ENCODE data around the gene BICRA. TPM values are rescaled to one million over a fixed set of nuclear protein-coding genes. Genes with fewer than 3 reads are reported as not detected.
"Not testable (repeated sequence)": the region's sequence is repeated elsewhere in the genome, so short reads cannot be mapped to it uniquely, and the experiment has no call there.

BICRA gene
- total RNA-seq, 5 donors from 2014 or later (not counting 1 experiment from before 2014, with no cell fraction given) = 31.9 to 39.3 (median 35.1) TPM

DNA sequence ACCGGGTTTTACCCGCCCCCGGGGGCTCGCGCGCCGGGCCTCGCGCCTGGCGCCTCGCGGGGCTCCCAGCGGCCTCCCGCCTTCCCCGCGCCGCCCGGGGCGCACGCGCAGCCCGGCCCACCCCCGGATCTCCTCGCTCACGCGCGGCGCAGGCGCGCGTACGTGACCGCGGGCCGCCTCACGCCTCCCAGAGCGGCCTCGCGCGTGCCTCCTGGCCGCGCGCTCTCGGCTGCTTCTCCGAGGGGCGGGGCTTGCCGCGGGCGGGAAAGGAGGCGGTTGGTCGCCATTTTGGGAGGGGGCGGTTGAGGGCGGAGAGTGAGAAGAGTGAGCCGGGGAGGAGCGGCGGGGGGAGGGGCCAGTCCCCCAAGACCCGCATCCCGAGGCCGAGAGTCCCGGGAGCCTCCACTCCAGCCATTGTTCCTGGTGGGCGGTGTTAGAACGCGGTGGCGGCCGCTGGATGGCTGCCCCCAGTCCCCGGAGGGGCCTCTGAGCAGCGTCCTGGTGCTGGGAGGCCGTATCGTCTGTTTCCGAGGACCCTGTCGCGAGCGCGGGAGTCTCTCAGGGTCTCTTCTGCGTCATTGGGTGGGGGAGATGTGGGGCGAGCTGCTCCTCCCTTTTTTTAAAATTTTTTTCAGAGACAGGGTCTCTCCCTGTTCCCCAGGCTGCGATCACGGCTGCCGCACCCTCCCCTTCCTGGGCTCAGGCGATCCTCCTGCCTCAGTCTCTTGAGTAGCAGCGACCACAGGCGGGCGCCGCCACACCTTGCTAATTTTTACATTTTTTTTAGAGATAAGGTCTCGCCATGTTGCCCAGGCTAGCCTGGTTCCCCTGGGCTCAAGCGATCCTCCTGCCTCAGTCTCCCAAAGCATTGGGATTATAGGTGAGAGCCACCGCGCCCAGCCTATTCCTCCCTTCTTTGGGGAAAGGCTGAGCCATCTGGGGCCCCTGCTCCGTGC is 35.6 kb upstream of the BICRA start, which contains the start of gene ZNF541:
Gene ZNF541 (minus strand): TSS at position 78 of the 956 bp plus-strand sequence. CDS start 17,292 bp downstream, outside the sequence.
- no peaks in the 10 kb centered on the region for H3K36me3 ChIP-seq (ENCODE audit: control insufficient read depth in 2 of 2, extremely low read depth in 1 of 2, insufficient read depth in 1 of 2, low read length in 1 of 2)
- H3K36me3 Mint-ChIP-seq = no peaks in the 10 kb centered on the region
- peak within 1 kb of the TSS; percentile 55 to 66 for H3K27ac Mint-ChIP-seq
- POLR2A ChIA-PET = no interaction called here
- no peaks in the 10 kb centered on the region for H3K9me3 ChIP-seq
- peaks cover 35 to 45% (median 38%) of the 10 kb centered on the region in 3 donors for H3K4me1 Mint-ChIP-seq
- no peaks in the 10 kb centered on the region for H3K27me3 Mint-ChIP-seq
- peak within 1 kb of the TSS; percentile 44 to 59 for H3K4me3 ChIP-seq (ENCODE audit: control insufficient read depth in 1 of 2, extremely low read depth in 1 of 2, low read length in 1 of 2)
- CTCF ChIA-PET = no interaction called here
- H3K4me3 Mint-ChIP-seq = peak within 1 kb of the TSS; percentile 68 to 74 (median 72)
- H3K27ac ChIP-seq (ENCODE audit: low read length) = peak within 1 kb of the TSS; percentile 40
- H3K27me3 ChIP-seq (replicated peaks in 1 of 2; ENCODE audit: control insufficient read depth in 2 of 2, extremely low read depth in 1 of 2, insufficient read depth in 2 of 2, low read length in 1 of 2) = no peaks in the 10 kb centered on the region
- peaks cover 13 to 40% of the 10 kb centered on the region in 2 experiments for H3K4me1 ChIP-seq (ENCODE audit: control insufficient read depth in 1 of 2, extremely low read depth in 1 of 2, insufficient read depth in 2 of 2, low read length in 2 of 2)
- WGBS (ENCODE audit: insufficient coverage) = 16% methylated on average over 66 of the region's 89 CpGs
- no peaks in the 10 kb centered on the region for H3K9me3 Mint-ChIP-seq
- DNase-seq (peak; percentile 72 to 93 (median 85)), ATAC-seq (replicated peaks in 1 of 4) (peak; percentile 85 to 90 (median 86))

DNA sequence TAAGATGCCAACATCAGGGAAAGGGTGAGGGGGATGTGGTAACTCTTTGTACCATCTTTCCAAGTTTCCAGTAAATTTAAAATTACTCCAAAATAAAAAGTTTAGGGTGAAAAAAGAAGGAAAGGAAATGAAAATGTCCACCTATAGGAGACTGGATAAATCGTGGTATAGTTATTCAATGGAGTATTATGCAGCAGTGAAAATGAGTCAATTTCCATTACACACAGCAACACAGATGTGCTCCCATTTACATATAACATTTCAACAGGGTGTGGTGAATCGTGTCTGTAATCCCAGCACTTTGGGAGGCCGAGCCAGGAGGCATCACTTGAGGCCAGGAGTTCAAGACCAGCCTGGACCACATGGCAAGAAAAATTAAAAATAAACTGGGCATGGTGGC is 28.5 kb upstream of the BICRA start:
- Mint-ChIP-seq H3K27me3 (no peaks in the 10 kb centered on the region), H3K27ac (peak overlapping the region; percentile 44 to 71), H3K9me3 (no peaks in the 10 kb centered on the region), H3K4me3 (no peak overlapping the region), H3K4me1 (peaks cover 55 to 65% (median 61%) of the 10 kb centered on the region in 3 donors), H3K36me3 (no peaks in the 10 kb centered on the region)
- H3K4me3 ChIP-seq (ENCODE audit: control insufficient read depth in 1 of 2, extremely low read depth in 1 of 2, low read length in 1 of 2) = no peak overlapping the region
- WGBS (ENCODE audit: insufficient coverage) = 78% methylated on average over 1 of the region's 3 CpGs
- no peaks in the 10 kb centered on the region for H3K9me3 ChIP-seq
- no peak overlapping the region for H3K27ac ChIP-seq (ENCODE audit: low read length)
- ChIA-PET CTCF (no interaction called here), POLR2A (no interaction called here)
- H3K36me3 ChIP-seq (ENCODE audit: control insufficient read depth in 2 of 2, extremely low read depth in 1 of 2, insufficient read depth in 1 of 2, low read length in 1 of 2) = no peaks in the 10 kb centered on the region
- peaks cover 0 to 3% of the 10 kb centered on the region in 2 experiments for H3K27me3 ChIP-seq (replicated peaks in 1 of 2; ENCODE audit: control insufficient read depth in 2 of 2, extremely low read depth in 1 of 2, insufficient read depth in 2 of 2, low read length in 1 of 2)
- no peak for ATAC-seq (replicated peaks in 1 of 4)
- DNase-seq = no peak
- H3K4me1 ChIP-seq (ENCODE audit: control insufficient read depth in 1 of 2, extremely low read depth in 1 of 2, insufficient read depth in 2 of 2, low read length in 2 of 2) = peaks cover 26 to 60% of the 10 kb centered on the region in 2 experiments

DNA sequence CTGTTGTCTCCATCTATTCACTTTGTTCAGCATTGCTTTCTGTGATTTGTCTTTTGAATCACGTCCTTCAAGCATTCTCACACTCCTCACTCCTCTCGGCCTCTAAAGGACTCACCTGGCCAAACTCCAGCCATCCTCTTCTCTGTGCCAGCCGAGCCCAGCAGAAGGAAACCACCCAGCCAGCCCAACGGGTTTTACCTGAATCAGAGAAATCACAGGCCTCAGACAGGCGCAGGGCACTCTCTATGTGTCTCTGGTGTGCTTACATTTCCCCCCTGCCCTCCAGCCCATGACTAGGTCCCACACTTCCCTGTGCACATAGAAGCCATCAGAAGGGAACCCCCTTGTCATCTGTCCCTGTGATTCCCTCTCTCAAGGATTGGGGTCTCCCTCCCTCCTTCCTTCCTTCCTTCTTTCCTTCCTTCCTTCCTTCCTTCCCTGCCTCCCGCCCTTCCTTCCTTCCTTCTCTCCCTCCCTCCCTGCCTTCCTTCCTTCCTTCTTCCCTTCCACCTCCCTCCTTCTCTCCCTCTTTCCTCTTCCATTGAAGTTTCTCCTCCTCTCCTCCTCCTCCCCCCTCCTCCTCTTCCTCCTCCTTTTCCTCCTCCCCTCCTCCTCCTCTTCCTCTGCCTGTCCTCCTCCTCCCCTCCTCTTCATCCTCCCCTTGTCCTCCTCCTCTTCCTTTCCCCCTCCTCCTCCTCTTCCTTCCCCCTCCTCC is 27.2 kb upstream of the BICRA start:
- Histone ChIP-seq H3K36me3 (ENCODE audit: control insufficient read depth in 2 of 2, extremely low read depth in 1 of 2, insufficient read depth in 1 of 2, low read length in 1 of 2) (no peaks in the 10 kb centered on the region), H3K4me3 (ENCODE audit: control insufficient read depth in 1 of 2, extremely low read depth in 1 of 2, low read length in 1 of 2) (no peak overlapping the region), H3K9me3 (no peaks in the 10 kb centered on the region), H3K4me1 (ENCODE audit: control insufficient read depth in 1 of 2, extremely low read depth in 1 of 2, insufficient read depth in 2 of 2, low read length in 2 of 2) (peaks cover 26 to 48% of the 10 kb centered on the region in 2 experiments), H3K27ac (ENCODE audit: low read length) (peak overlapping the region; percentile 11), H3K27me3 (replicated peaks in 1 of 2; ENCODE audit: control insufficient read depth in 2 of 2, extremely low read depth in 1 of 2, insufficient read depth in 2 of 2, low read length in 1 of 2) (peaks cover 0 to 7% of the 10 kb centered on the region in 2 experiments)
- peak overlapping the region; percentile 4 to 66 (median 29) for H3K4me3 Mint-ChIP-seq
- ChIA-PET POLR2A (no interaction called here), CTCF (no interaction called here)
- WGBS (ENCODE audit: insufficient coverage) = 66% methylated on average over 6 of the region's 6 CpGs
- peak overlapping the region; percentile 91 to 93 for H3K27ac Mint-ChIP-seq
- peaks cover 42 to 53% (median 50%) of the 10 kb centered on the region in 3 donors for H3K4me1 Mint-ChIP-seq
- no peak for DNase-seq
- peaks cover 0 to 8% (median 5%) of the 10 kb centered on the region in 3 donors for H3K9me3 Mint-ChIP-seq
- ATAC-seq (replicated peaks in 1 of 4) = peak in 2 of 4 experiments; percentile 18 to 33
- no peaks in the 10 kb centered on the region for H3K27me3 Mint-ChIP-seq
- peaks cover 4% of the 10 kb centered on the region for H3K36me3 Mint-ChIP-seq

DNA sequence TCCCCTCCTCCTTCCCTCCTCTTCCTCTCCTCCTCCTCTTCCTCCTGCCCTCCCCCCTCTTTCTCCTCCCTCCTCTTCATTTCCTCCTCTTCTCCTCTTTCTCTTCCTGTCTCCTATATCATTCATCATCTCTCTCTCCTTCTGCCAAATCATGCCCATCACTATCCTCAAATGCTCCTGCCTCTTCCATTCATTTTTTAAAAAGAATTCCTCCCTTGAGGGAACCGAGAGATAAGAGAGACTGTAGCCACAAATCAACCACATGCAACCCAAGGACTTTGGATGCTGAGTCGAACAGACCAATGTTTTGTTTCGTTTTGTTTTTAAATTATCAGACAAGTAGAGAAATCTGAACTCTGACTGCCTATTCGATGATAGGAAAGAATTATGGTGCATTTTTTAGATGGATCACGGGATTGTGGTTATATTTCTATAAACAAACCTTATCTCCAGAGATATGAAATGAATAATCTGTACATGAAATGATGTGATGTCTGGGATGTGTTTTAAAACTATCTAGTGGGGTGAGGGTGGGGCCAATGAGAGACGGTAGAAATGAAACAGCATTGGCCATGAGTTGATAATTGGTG is 26.5 kb upstream of the BICRA start:
- peak overlapping the region; percentile 40 to 66 (median 48) for H3K4me3 Mint-ChIP-seq
- peaks cover 22 to 41% of the 10 kb centered on the region in 2 experiments for H3K4me1 ChIP-seq (ENCODE audit: control insufficient read depth in 1 of 2, extremely low read depth in 1 of 2, insufficient read depth in 2 of 2, low read length in 2 of 2)
- no peak overlapping the region for H3K4me3 ChIP-seq (ENCODE audit: control insufficient read depth in 1 of 2, extremely low read depth in 1 of 2, low read length in 1 of 2)
- H3K36me3 Mint-ChIP-seq = peaks cover 4% of the 10 kb centered on the region
- ChIA-PET POLR2A (no interaction called here), CTCF (no interaction called here)
- no peak for DNase-seq
- no peaks in the 10 kb centered on the region for H3K36me3 ChIP-seq (ENCODE audit: control insufficient read depth in 2 of 2, extremely low read depth in 1 of 2, insufficient read depth in 1 of 2, low read length in 1 of 2)
- no peaks in the 10 kb centered on the region for H3K9me3 ChIP-seq
- H3K9me3 Mint-ChIP-seq = peaks cover 0 to 8% (median 5%) of the 10 kb centered on the region in 3 donors
- ATAC-seq (replicated peaks in 1 of 4) = peak in 1 of 4 experiments; percentile 30
- peaks cover 35 to 46% (median 44%) of the 10 kb centered on the region in 3 donors for H3K4me1 Mint-ChIP-seq
- no CpG with 5 or more reads among the region's 6 CpGs for WGBS (ENCODE audit: insufficient coverage)
- H3K27me3 Mint-ChIP-seq = no peaks in the 10 kb centered on the region
- peak overlapping the region; percentile 88 to 93 for H3K27ac Mint-ChIP-seq
- peaks cover 0 to 7% of the 10 kb centered on the region in 2 experiments for H3K27me3 ChIP-seq (replicated peaks in 1 of 2; ENCODE audit: control insufficient read depth in 2 of 2, extremely low read depth in 1 of 2, insufficient read depth in 2 of 2, low read length in 1 of 2)
- H3K27ac ChIP-seq (ENCODE audit: low read length) = peak overlapping the region; percentile 11

DNA sequence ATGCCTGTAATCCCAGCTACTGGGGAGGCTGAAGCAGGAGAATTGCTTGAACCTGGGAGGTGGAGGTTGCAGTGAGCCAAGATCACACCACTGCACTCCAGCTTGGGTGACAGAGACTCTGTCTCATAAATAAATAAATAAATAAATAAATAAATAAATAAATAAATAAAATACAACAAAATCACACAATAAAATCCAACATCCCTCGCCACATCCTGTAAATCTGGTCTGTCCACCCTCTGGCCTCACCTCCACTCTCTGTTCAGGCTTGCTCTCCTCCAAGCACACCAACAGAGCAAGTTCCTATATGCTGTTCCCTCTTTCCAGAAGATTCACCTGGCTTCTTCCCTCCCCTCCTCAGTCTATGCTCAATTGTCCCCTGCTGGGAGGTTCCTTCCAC is 25.8 kb upstream of the BICRA start:
- peaks cover 14 to 36% of the 10 kb centered on the region in 2 experiments for H3K4me1 ChIP-seq (ENCODE audit: control insufficient read depth in 1 of 2, extremely low read depth in 1 of 2, insufficient read depth in 2 of 2, low read length in 2 of 2)
- Mint-ChIP-seq H3K4me1 (peaks cover 30 to 39% (median 36%) of the 10 kb centered on the region in 3 donors), H3K27ac (peak overlapping the region; percentile 30 to 72), H3K4me3 (peak overlapping the region in 1 of 3 donors; percentile 40)
- H3K9me3 ChIP-seq; H3K27me3 Mint-ChIP-seq; H3K27ac ChIP-seq (ENCODE audit: low read length); H3K27me3 ChIP-seq (replicated peaks in 1 of 2; ENCODE audit: control insufficient read depth in 2 of 2, extremely low read depth in 1 of 2, insufficient read depth in 2 of 2, low read length in 1 of 2); H3K4me3 ChIP-seq (ENCODE audit: control insufficient read depth in 1 of 2, extremely low read depth in 1 of 2, low read length in 1 of 2); DNase-seq; CTCF ChIA-PET; POLR2A ChIA-PET; H3K36me3 Mint-ChIP-seq; ATAC-seq (replicated peaks in 1 of 4); H3K36me3 ChIP-seq (ENCODE audit: control insufficient read depth in 2 of 2, extremely low read depth in 1 of 2, insufficient read depth in 1 of 2, low read length in 1 of 2); H3K9me3 Mint-ChIP-seq: not testable (repeated sequence)
- WGBS (ENCODE audit: insufficient coverage) = 75% methylated on average over 1 of the region's 1 CpG

DNA sequence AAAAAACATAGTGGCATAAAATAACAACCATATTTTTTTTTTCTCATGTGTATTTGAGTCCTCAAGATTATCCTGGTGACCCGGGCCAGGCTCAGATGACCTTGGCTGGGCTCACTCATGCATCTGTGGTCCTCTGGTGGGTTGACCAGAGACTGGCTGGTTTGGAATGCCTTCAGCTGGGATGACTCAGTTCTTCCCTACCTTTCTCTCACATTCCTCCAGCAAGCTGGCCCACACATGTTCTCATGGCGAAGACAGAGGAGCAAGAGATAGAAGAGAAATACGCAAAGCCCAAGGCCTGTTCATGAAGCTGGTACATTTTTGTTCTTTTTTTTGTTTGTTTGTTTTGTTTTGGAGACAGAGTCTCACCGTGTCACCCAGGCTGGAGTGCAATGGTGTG is 21.6 kb upstream of the BICRA start:
- no peaks in the 10 kb centered on the region for H3K36me3 ChIP-seq (ENCODE audit: control insufficient read depth in 2 of 2, extremely low read depth in 1 of 2, insufficient read depth in 1 of 2, low read length in 1 of 2)
- peaks cover 4% of the 10 kb centered on the region for H3K36me3 Mint-ChIP-seq
- H3K9me3 ChIP-seq = no peaks in the 10 kb centered on the region
- H3K27ac ChIP-seq (ENCODE audit: low read length) = no peak overlapping the region
- peaks cover 0 to 2% of the 10 kb centered on the region in 2 experiments for H3K4me1 ChIP-seq (ENCODE audit: control insufficient read depth in 1 of 2, extremely low read depth in 1 of 2, insufficient read depth in 2 of 2, low read length in 2 of 2)
- CTCF ChIA-PET = interaction anchor here in 1 of 2 donors (0.7 kb wide), 1 partner anchor 11 kb away, joined by 3 read pairs; no protein-coding TSS in a partner anchor
- 81% methylated on average over 3 of the region's 4 CpGs for WGBS (ENCODE audit: insufficient coverage)
- H3K4me3 Mint-ChIP-seq = no peak overlapping the region
- POLR2A ChIA-PET = no interaction called here
- H3K27ac Mint-ChIP-seq = no peak overlapping the region
- peaks cover 0 to 8% (median 5%) of the 10 kb centered on the region in 3 donors for H3K9me3 Mint-ChIP-seq
- DNase-seq (no peak), ATAC-seq (replicated peaks in 1 of 4) (no peak)
- no peak overlapping the region for H3K4me3 ChIP-seq (ENCODE audit: control insufficient read depth in 1 of 2, extremely low read depth in 1 of 2, low read length in 1 of 2)
- H3K27me3 ChIP-seq (replicated peaks in 1 of 2; ENCODE audit: control insufficient read depth in 2 of 2, extremely low read depth in 1 of 2, insufficient read depth in 2 of 2, low read length in 1 of 2) = peaks cover 0 to 4% of the 10 kb centered on the region in 2 experiments
- no peaks in the 10 kb centered on the region for H3K27me3 Mint-ChIP-seq
- H3K4me1 Mint-ChIP-seq = peaks cover 5 to 9% (median 8%) of the 10 kb centered on the region in 3 donors
